Upper lobe of left lung (tissue), 6 donors: ENCODE measurements around the gene AKR1C1. TPM values are rescaled to one million over a fixed set of nuclear protein-coding genes. Genes with fewer than 3 reads are reported as not detected.
A peak's percentile ranks its signal among the peaks of the same experiment; 100 is the strongest.
"Not testable (repeated sequence)": the region's sequence is repeated elsewhere in the genome, so short reads cannot be mapped to it uniquely, and the experiment has no call there.

Experiments
- ATAC-seq, 2 donors: fragments of 200-7000 bp; cut with Tn5 transposase; one replicate each; pipeline ENCODE4 v1.9.1; 2022; ENCODE audit warnings: mild to moderate bottlenecking in 2 of 2, moderate library complexity in 2 of 2; ENCODE audit not compliant: low FRiP score in 2 of 2
- DNase-seq, 2 donors: peaks; one replicate each; pipeline ENCODE4 v3.0.0-alpha.2; 2019 to 2020
- H3K27ac ChIP-seq, 4 donors: fragments of 200-600 bp; sonication (generic); one replicate each; pipeline ENCODE4 v1.5.1; 2016 to 2019
- H3K27me3 ChIP-seq, 4 donors: fragments of 200-600 bp; sonication (generic); one replicate each; pipeline ENCODE4 v1.5.1; 2017 to 2019
- H3K36me3 ChIP-seq, 4 donors: fragments of 200-600 bp; sonication (generic); one replicate each; pipeline ENCODE4 v1.5.1; 2016 to 2019
- H3K4me1 ChIP-seq, 4 donors: fragments of 200-600 bp; sonication (generic); one replicate each; pipeline ENCODE4 v1.5.1; 2018 to 2019
- H3K4me3 ChIP-seq, 4 donors: fragments of 200-600 bp; sonication (generic); one replicate each; pipeline ENCODE4 v1.5.1; 2017 to 2019; ENCODE audit warnings: mild to moderate bottlenecking in 2 of 4, moderate library complexity in 1 of 4
- H3K9me3 ChIP-seq, 4 donors: fragments of 200-600 bp; sonication (generic); one replicate each; pipeline ENCODE4 v1.5.1; 2018 to 2019
- EP300 ChIP-seq, 4 donors: sonication (generic); formaldehyde crosslinking; IDR thresholded peaks; one replicate each; pipeline ENCODE4 v1.5.1; 2017; ENCODE audit warnings: antibody characterized with exemption in 4 of 4, control low read depth in 2 of 4
- POLR2A ChIP-seq, 4 donors: fragments of 450-650 bp; IDR thresholded peaks; one replicate each; pipeline ENCODE4 v1.5.1; 2016 to 2017; ENCODE audit warnings: antibody characterized with exemption in 4 of 4, mild to moderate bottlenecking in 2 of 4
- POLR2AphosphoS5 ChIP-seq, 2 donors: sonication (generic); formaldehyde crosslinking; IDR thresholded peaks; one replicate each; pipeline ENCODE4 v1.5.1; 2017; ENCODE audit warnings: antibody characterized with exemption in 2 of 2
- WGBS, 2 donors: methylation state at CpG; one replicate each; pipeline ENCODE4 v1.1.5; 2017 to 2018; 5-methylcytosine and 5-hydroxymethylcytosine counted together
- total RNA-seq, 6 donors: library from RNA; depleted of rRNA in 4 of 6; stranded (reverse); fragments of >200 nt in 4 of 6; gene quantifications; one replicate each; pipeline versions ENCODE4 v1.1.0 to v1.2.1, GENCODE V29; 2016 to 2021
- TF ChIP-seq, protein P1 (sequence below), 6 experiments: fragments of 450-650 bp in 4 of 6; fragments of 200-600 bp in 2 of 6; sonication (generic) in 2 of 6; IDR thresholded peaks; one replicate each; pipeline ENCODE4 v1.5.1; 2016 to 2019; ENCODE audit warnings: antibody characterized with exemption in 6 of 6
- donor health status: DM: no; HTN: no; CAD: no; lungs with moderate emphysema.
- donor health status: DM: no; HTN: yes; CAD: no; lungs with severe emphysema.

AKR1C1 gene
- total RNA-seq, 6 donors from 2014 or later: 38.2 to 103 (median 44.3) TPM

DNA sequence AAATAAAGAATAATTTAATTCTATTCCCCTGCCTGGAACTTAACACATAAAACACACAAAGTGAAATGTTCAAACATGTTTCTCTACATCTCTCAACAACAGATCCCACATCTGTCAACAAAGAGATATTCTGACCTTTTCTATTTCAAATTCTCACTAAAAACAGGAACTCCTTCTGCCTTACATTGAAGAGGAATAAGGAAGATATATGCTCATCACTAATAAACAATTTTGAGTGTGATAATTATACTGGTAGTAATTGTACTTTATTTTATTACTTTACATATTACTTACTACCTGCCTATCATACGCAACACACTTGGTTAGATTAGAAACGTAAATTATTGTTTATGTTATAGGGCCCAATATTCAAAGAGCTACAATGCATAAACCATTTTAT, 27.0 kb downstream of the AKR1C1 start:
- no peak overlapping the region for H3K4me3 ChIP-seq
- H3K4me1 ChIP-seq: peaks cover 0 to 3% (median 0%) of the 10 kb centered on the region in 4 donors
- DNase-seq (no peak), ATAC-seq (no peak)
- no peaks in the 10 kb centered on the region for H3K9me3 ChIP-seq
- WGBS, 2 donors: 91 to 99% methylated on average over 2 of the region's 2 CpGs
- TF ChIP-seq POLR2A (IDR thresholded peaks at IDR 0.05) (no peak), EP300 (IDR thresholded peaks at IDR 0.05) (no peak), POLR2AphosphoS5 (IDR thresholded peaks at IDR 0.05) (no peak)
- TF ChIP-seq, protein P1, sequence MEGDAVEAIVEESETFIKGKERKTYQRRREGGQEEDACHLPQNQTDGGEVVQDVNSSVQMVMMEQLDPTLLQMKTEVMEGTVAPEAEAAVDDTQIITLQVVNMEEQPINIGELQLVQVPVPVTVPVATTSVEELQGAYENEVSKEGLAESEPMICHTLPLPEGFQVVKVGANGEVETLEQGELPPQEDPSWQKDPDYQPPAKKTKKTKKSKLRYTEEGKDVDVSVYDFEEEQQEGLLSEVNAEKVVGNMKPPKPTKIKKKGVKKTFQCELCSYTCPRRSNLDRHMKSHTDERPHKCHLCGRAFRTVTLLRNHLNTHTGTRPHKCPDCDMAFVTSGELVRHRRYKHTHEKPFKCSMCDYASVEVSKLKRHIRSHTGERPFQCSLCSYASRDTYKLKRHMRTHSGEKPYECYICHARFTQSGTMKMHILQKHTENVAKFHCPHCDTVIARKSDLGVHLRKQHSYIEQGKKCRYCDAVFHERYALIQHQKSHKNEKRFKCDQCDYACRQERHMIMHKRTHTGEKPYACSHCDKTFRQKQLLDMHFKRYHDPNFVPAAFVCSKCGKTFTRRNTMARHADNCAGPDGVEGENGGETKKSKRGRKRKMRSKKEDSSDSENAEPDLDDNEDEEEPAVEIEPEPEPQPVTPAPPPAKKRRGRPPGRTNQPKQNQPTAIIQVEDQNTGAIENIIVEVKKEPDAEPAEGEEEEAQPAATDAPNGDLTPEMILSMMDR (IDR thresholded peaks at IDR 0.05): no peak
- no peaks in the 10 kb centered on the region for H3K36me3 ChIP-seq
- H3K27me3 ChIP-seq: no peaks in the 10 kb centered on the region
- no peak overlapping the region for H3K27ac ChIP-seq

DNA sequence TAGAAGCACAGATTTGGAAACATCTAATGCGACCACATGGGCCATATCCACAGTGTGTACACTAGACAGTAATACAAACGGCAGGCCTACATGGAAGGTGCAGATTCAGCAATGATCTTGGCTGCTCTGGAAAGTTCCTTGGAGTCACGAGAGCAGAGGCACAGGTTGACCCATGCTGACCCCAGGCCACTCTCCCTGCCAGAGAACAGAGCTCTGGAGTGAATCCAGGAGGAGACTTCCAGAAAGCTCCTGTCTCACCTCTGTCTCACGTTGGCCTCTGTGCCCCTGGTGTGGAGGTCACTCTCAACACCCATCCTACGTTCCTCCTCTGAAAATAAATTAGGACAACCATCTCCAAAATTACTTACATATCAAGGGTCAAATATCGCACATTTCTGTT, 28.2 kb downstream of the AKR1C1 start:
- H3K9me3 ChIP-seq, H3K27ac ChIP-seq, H3K4me3 ChIP-seq, H3K4me1 ChIP-seq, H3K36me3 ChIP-seq, H3K27me3 ChIP-seq, DNase-seq, ATAC-seq: not testable (repeated sequence)
- WGBS, 2 donors: 82 to 86% methylated on average over 2 to 3 of the region's 6 CpGs

DNA sequence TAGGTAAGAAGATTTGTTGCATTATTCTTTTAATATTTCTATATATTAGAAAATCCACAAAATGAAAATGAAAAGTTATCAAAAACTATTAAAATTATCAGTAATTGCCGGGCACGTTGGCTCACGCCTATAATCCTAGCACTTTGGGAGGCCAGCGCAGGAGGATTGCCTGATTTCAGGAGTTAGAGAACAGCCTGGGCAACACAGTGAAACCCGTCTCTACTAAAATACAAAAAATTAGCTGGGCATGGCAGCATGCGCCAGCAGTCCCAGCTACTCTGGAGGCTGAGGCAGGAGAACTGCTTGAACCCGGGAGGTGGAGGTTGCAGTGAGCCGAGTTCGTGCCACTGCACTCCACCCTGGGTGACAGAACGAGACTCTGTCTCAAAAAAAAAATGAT, 29.3 kb downstream of the AKR1C1 start:
- not testable (repeated sequence) for H3K4me3 ChIP-seq, H3K27ac ChIP-seq, H3K36me3 ChIP-seq, ATAC-seq, DNase-seq, H3K9me3 ChIP-seq, H3K27me3 ChIP-seq, H3K4me1 ChIP-seq
- 89 to 91% methylated on average over 10 of the region's 10 CpGs for WGBS, 2 donors

DNA sequence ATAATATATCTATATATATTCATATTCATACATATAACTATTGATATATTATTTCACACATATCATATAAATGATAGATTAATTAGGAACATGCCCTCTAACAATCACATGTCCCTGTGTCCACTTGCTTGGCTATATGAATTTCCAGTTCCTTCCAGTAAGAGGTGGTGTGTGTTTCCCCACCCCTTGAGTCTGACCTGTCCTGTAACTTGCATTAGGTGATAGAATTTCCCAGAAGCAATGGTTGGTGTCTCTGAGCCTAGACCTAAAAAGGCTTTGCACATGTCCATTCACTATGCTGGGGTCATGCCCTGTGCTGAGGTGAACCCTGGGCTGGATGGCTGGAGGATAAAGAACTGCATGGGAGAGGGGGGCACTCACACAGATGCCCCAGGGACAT, 31.0 kb downstream of the AKR1C1 start:
- H3K27ac ChIP-seq, H3K9me3 ChIP-seq, H3K27me3 ChIP-seq, H3K4me3 ChIP-seq, ATAC-seq, H3K36me3 ChIP-seq, DNase-seq, H3K4me1 ChIP-seq: not testable (repeated sequence)

DNA sequence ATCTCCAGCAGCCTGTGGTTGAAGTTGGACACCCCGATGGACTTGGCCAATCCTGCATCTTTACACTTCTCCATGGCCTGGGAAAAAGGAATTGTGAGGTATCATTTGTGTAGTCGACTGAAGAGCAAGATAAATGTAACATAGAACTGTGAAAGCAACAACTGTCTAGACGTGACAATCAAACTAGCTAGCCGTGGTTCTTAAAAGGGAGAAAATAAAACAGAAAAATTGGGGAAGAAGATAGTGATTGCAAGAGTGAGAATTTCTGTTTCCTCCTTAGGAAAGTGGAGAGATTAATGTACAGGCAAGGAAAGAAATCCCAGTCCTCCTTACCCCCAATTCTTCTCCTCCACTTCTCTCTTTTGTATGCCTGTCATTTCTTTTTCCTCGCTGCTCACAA, 35.5 kb downstream of the AKR1C1 start:
- H3K27me3 ChIP-seq: no peaks in the 10 kb centered on the region
- no peak overlapping the region for H3K27ac ChIP-seq
- no peaks in the 10 kb centered on the region for H3K9me3 ChIP-seq
- ATAC-seq (no peak), DNase-seq (no peak)
- TF ChIP-seq, protein P1 (IDR thresholded peaks at IDR 0.05): no peak
- TF ChIP-seq POLR2AphosphoS5 (IDR thresholded peaks at IDR 0.05) (no peak), EP300 (IDR thresholded peaks at IDR 0.05) (no peak), POLR2A (IDR thresholded peaks at IDR 0.05) (no peak)
- WGBS, 2 donors: 84% methylated on average over 5 of the region's 5 CpGs
- no peaks in the 10 kb centered on the region for H3K4me1 ChIP-seq
- no peak overlapping the region for H3K4me3 ChIP-seq
- H3K36me3 ChIP-seq: no peaks in the 10 kb centered on the region

DNA sequence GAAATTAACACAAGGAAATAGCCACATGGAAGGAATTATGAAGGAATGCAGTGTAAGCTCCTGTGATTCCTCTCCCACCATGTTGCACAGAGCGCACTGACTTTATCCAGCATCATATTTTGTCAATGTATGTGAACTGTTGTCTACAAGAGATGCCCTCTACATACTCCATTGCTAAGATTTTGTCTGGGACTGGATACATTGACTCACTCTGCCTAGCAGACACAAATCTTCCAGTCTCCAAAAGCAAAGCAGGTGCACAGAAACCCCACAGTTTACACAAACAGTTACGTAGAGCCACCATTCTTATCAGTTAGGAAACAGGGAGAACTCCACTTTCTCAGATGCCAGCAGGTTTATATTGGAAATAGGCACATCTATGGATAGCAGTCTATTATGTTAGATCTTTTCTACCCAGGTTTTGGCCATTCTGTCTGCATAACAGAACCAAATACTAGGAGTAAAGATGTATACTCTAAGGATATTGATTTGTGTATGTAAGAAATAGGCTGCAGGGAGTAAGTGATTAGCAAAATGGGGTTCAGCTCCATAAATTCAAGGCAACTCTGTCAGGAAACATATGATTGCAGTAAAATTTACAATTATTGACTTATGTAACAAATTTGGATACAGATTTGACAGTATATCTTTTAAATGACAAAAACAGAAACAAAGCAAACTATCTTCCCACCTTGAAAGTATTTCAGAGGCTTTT, 39.0 kb downstream of the AKR1C1 start:
- DNase-seq (no peak), ATAC-seq (no peak)
- 95 to 97% methylated on average over 2 of the region's 2 CpGs for WGBS, 2 donors
- TF ChIP-seq EP300 (IDR thresholded peaks at IDR 0.05): no peak
- TF ChIP-seq POLR2AphosphoS5 (IDR thresholded peaks at IDR 0.05): no peak
- TF ChIP-seq, protein P1 (IDR thresholded peaks at IDR 0.05): no peak
- no peak for TF ChIP-seq POLR2A (IDR thresholded peaks at IDR 0.05)
- Histone ChIP-seq H3K4me3 (peak overlapping the region in 1 of 4 donors; percentile 11), H3K9me3 (no peaks in the 10 kb centered on the region), H3K27ac (no peak overlapping the region), H3K36me3 (no peaks in the 10 kb centered on the region), H3K4me1 (no peaks in the 10 kb centered on the region), H3K27me3 (no peaks in the 10 kb centered on the region)
